HepG2 (cell line): ENCODE measurements around the gene NCS1. TPM values are rescaled to one million over a fixed set of nuclear protein-coding genes. Genes with fewer than 3 reads are reported as not detected.

ENCODE experiments used
- ATAC-seq: fragments of 200-7000 bp; cut with Tn5 transposase; 3 replicates; pipeline ENCODE4 v1.9.1; 2020; ENCODE audit warnings: mild to moderate bottlenecking, moderate library complexity
- BruUV-seq: library from RNA; stranded (reverse); fragments of 400-500 nt; replicated peaks from 2 replicates; lab custom pipeline; 2021; lab: Mats Ljungman, UMichigan
- CTCF ChIA-PET: fragments of 300-600 bp; formaldehyde crosslinking; extraction: SDS; loops from one replicate; lab custom pipeline; 2021; ENCODE audit warnings: low total read pairs, inconsistent platforms, low intra/inter-chr PET ratio; lab: Yijun Ruan, JAX
- POLR2A ChIA-PET: fragments of 350-600 bp; sonication (Branson Sonifier 250); formaldehyde crosslinking; loops from one replicate; lab custom pipeline; 2020; ENCODE audit warnings: antibody characterized with exemption, inconsistent platforms; lab: Yijun Ruan, JAX
- DNase-seq: peaks from one replicate; pipeline ENCODE4 v3.0.0-alpha.2; 2015; ENCODE audit warnings: low spot score
- FAIRE-seq: peaks from 3 replicates; lab custom pipeline; 2011; peaks lifted over from hg19 to GRCh38; lab: Jason Lieb, UNC
- H2AFZ ChIP-seq: one replicate; pipeline ENCODE4 v1.6.1; 2011; ENCODE audit warnings: low read length, inconsistent platforms
- H3K27ac ChIP-seq: fragments of 300-600 bp; 3 replicates; pipeline ENCODE4 v1.8.0; 2011; ENCODE audit warnings: mixed run types, mild to moderate bottlenecking, mixed read lengths, low read length, inconsistent platforms; ENCODE audit not compliant: insufficient read depth; ENCODE audit errors: extremely low read length
- H3K27me3 ChIP-seq, 2 experiments: fragments of 200-600 bp in 1 of 2; 2 replicates in 1 of 2; 3 replicates in 1 of 2; pipeline versions ENCODE4 v1.6.0 to v1.8.0; 2011; ENCODE audit warnings: low read length in 2 of 2, mild to moderate bottlenecking in 2 of 2, moderate library complexity in 2 of 2, inconsistent platforms in 1 of 2; ENCODE audit not compliant: insufficient read depth in 2 of 2, control insufficient read depth in 1 of 2
- H3K36me3 ChIP-seq, 2 experiments: fragments of 200-600 bp in 1 of 2; replicated peaks in 1 of 2; 2 replicates in 1 of 2; 3 replicates in 1 of 2; pipeline versions ENCODE4 v1.5.1 to v1.8.0; 2011; ENCODE audit warnings: low read length in 2 of 2, inconsistent platforms in 1 of 2; ENCODE audit not compliant: insufficient read depth in 2 of 2, control insufficient read depth in 1 of 2
- H3K4me1 ChIP-seq: 2 replicates; pipeline ENCODE4 v1.5.1; 2012; ENCODE audit warnings: low read length, inconsistent platforms; ENCODE audit not compliant: insufficient read depth
- H3K4me2 ChIP-seq: 2 replicates; pipeline ENCODE4 v1.6.0; 2011; ENCODE audit warnings: low read depth, low read length, inconsistent platforms
- H3K4me3 ChIP-seq, 3 experiments: fragments of 200-600 bp in 1 of 3; sonication (generic), shearing (Covaris generic) in 1 of 3; replicated peaks in 1 of 3; 2 replicates each; pipeline ENCODE4 v1.5.1; 2011 to 2016; ENCODE audit warnings: low read length in 3 of 3, inconsistent platforms in 2 of 3, low read depth in 2 of 3, mild to moderate bottlenecking in 2 of 3, control low read depth in 1 of 3, mixed read lengths in 1 of 3; ENCODE audit not compliant: insufficient read depth in 1 of 3
- H3K79me2 ChIP-seq: one replicate; pipeline ENCODE4 v1.6.1; 2011; ENCODE audit warnings: low read length, inconsistent platforms; ENCODE audit not compliant: insufficient read depth
- H3K9ac ChIP-seq: 2 replicates; pipeline ENCODE4 v1.6.0; 2011; ENCODE audit warnings: mild to moderate bottlenecking, low read depth, low read length, inconsistent platforms; ENCODE audit not compliant: insufficient read depth
- H3K9me3 ChIP-seq: 2 replicates; pipeline ENCODE4 v1.5.1; 2012; ENCODE audit warnings: mild to moderate bottlenecking, low read length
- H4K20me1 ChIP-seq: 2 replicates; pipeline ENCODE4 v1.6.0; 2011; ENCODE audit warnings: inconsistent platforms, mild to moderate bottlenecking, low read length, moderate library complexity; ENCODE audit not compliant: insufficient read depth
- HNRNPLL ChIP-seq: fragments of 200-400 bp; formaldehyde crosslinking; IDR thresholded peaks from 2 replicates; pipeline ENCODE4 v1.6.1; 2017; ENCODE audit warnings: mild to moderate bottlenecking, low read depth, low read length; ENCODE audit not compliant: poor library complexity, severe bottlenecking
- JUN ChIP-seq: sonication (generic); formaldehyde crosslinking; IDR thresholded peaks from 2 replicates; pipeline ENCODE4 v1.4.0; 2020; ENCODE audit warnings: mild to moderate bottlenecking, missing genetic modification reagents
- MEIS2 ChIP-seq: sonication (generic); formaldehyde crosslinking; IDR thresholded peaks from 2 replicates; pipeline ENCODE4 v1.9.0; 2021; ENCODE audit warnings: mild to moderate bottlenecking, missing genetic modification reagents
- ZNF337 ChIP-seq: sonication (generic); formaldehyde crosslinking; IDR thresholded peaks from 2 replicates; pipeline ENCODE4 v1.5.1; 2020; ENCODE audit warnings: missing genetic modification reagents, low read depth, mild to moderate bottlenecking, borderline replicate concordance
- ZNF354B ChIP-seq: sonication (generic); formaldehyde crosslinking; IDR thresholded peaks from 2 replicates; pipeline ENCODE4 v1.8.0; 2022; ENCODE audit warnings: mild to moderate bottlenecking, missing genetic modification reagents
- ZNF557 ChIP-seq: sonication (generic); formaldehyde crosslinking; IDR thresholded peaks from 2 replicates; pipeline ENCODE4 v1.4.0; 2020; ENCODE audit warnings: missing genetic modification reagents
- ZSCAN21 ChIP-seq: sonication (generic); formaldehyde crosslinking; IDR thresholded peaks from 2 replicates; pipeline ENCODE4 v1.8.0; 2022; ENCODE audit warnings: mild to moderate bottlenecking, missing genetic modification reagents, moderate library complexity, borderline replicate concordance
- WGBS: methylation state at CpG from one replicate; pipeline ENCODE4 v1.1.6; 2017; ENCODE audit warnings: low lambda C conversion rate; 5-methylcytosine and 5-hydroxymethylcytosine counted together
- in situ Hi-C: cut with HindIII; loops from 2 replicates; pipeline ENCODE4 v1.10.0; 2017; ENCODE audit warnings: low pct_unique_long_range_greater_than_20kb; ENCODE audit not compliant: extremely low pct_ligation_motif_present
- intact Hi-C: fragments of 100-400 bp; cut with micrococcal nuclease; formaldehyde crosslinking; loops from one replicate; pipeline ENCODE4 v1.10.0; 2022; ENCODE audit not compliant: unreplicated experiment
- polyA plus RNA-seq, 8 experiments: library from polyadenylated mRNA; depleted of rRNA in 3 of 8; stranded (reverse) in 7 of 8; unstranded in 1 of 8; fragments of >200 nt; fragmentation: Illumina TruSeq in 4 of 8; extraction: Trizol in 4 of 8; gene quantifications; 2 replicates each; pipeline versions ENCODE4 v1.2.1 to v1.2.3, GENCODE V29; 2011 to 2016; ENCODE audit warnings: low read depth in 4 of 8, missing spikeins in 1 of 8, mixed read lengths in 1 of 8; ENCODE audit not compliant: insufficient read depth in 1 of 8
- total RNA-seq, 5 experiments: library from RNA; depleted of rRNA; stranded (reverse); fragments of >200 nt; fragmentation: Illumina TruSeq; extraction: Trizol; gene quantifications; 2 replicates each; pipeline ENCODE4 v1.2.3, GENCODE V29; 2016; ENCODE audit warnings: low read depth in 1 of 5
- TF ChIP-seq, protein P1 (sequence below): sonication (generic); formaldehyde crosslinking; IDR thresholded peaks from 2 replicates; pipeline ENCODE4 v1.8.1; 2023; ENCODE audit warnings: mild to moderate bottlenecking, missing genetic modification reagents

The NCS1 gene
- total and polyA plus RNA-seq, 2 of the 13 experiments (the other 11 are each of a cell fraction or from before 2014, with no cell fraction given), result 4.7 to 6.1 TPM

DNA sequence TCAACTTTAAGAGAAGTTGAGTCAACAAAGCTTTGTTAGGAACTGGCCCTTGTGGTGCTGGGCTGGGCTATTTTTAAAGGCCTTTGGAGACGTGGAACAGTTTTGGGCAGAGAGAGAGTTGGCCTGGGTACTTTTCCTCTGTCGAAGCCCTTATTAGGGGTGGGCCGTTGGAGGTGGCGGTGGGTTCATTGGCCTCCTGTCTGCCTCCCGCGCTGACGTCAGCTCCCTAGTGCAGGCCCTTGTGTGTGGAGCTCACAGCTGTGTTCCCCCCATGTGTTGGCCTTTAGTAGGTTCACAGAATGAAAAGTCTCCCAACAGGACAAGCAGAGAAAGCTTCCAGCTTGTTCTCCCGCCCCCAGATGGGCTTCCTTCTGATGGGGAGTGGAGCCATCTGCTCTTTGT, 2.7 kb downstream of the NCS1 start (continued):
- TF ChIP-seq, protein P1, sequence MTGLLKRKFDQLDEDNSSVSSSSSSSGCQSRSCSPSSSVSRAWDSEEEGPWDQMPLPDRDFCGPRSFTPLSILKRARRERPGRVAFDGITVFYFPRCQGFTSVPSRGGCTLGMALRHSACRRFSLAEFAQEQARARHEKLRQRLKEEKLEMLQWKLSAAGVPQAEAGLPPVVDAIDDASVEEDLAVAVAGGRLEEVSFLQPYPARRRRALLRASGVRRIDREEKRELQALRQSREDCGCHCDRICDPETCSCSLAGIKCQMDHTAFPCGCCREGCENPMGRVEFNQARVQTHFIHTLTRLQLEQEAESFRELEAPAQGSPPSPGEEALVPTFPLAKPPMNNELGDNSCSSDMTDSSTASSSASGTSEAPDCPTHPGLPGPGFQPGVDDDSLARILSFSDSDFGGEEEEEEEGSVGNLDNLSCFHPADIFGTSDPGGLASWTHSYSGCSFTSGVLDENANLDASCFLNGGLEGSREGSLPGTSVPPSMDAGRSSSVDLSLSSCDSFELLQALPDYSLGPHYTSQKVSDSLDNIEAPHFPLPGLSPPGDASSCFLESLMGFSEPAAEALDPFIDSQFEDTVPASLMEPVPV (CRISPR knock-in tag), result no peak
- no peak for TF ChIP-seq ZSCAN21 (CRISPR knock-in tag)
- no peak for TF ChIP-seq ZNF557 (CRISPR knock-in tag)
- TF ChIP-seq JUN (CRISPR knock-in tag), result no peak
- no peak for TF ChIP-seq HNRNPLL

- FAIRE-seq (no peak), DNase-seq (no peak), ATAC-seq (no peak)
- H3K9ac ChIP-seq, result no peak overlapping the region
- no peaks in the 10 kb centered on the region for H3K9me3 ChIP-seq
- no peak overlapping the region for H3K4me2 ChIP-seq
- ChIA-PET CTCF (no interaction called here), POLR2A (no interaction called here)
- intact Hi-C loops (no loop called here), in situ Hi-C loops (no loop called here)
- TF ChIP-seq MEIS2 (no peak), ZNF354B (no peak), ZNF337 (CRISPR knock-in tag) (no peak)
- H4K20me1 ChIP-seq, result no peaks in the 10 kb centered on the region
- 90% methylated on average over 2 of the region's 9 CpGs for WGBS
- no TSS peak for BruUV-seq
- peaks cover 5 to 15% of the 10 kb centered on the region in 2 experiments; a peak in 4 of 5 replicates for H3K27me3 ChIP-seq
- peaks cover 16% of the 10 kb centered on the region; the same call in 1 of the 2 replicates for H3K4me1 ChIP-seq
- H2AFZ ChIP-seq, result no peak overlapping the region
- H3K4me3 ChIP-seq, result no peak overlapping the region
- H3K27ac ChIP-seq, result no peak overlapping the region
- no peaks in the 10 kb centered on the region for H3K79me2 ChIP-seq
- no peaks in the 10 kb centered on the region for H3K36me3 ChIP-seq
Observed at GRCh38 chr9:130175355-130175754, 3.2 kb downstream of the NCS1 start.
